GM23338 (cell line): ENCODE measurements around the gene HAUS2.
"Not testable (repeated sequence)": the region's sequence is repeated elsewhere in the genome, so short reads cannot be mapped to it uniquely, and the experiment has no call there.

ENCODE experiments used
- CREB1 ChIP-seq: fragments of 250-450 bp; sonication (Bioruptor Pico); IDR thresholded peaks from 2 replicates; pipeline ENCODE4 v1.5.0; 2020; ENCODE audit warnings: low read depth, mild to moderate bottlenecking, moderate library complexity
- CTCF ChIP-seq, 2 experiments: fragments of 200-600 bp in 1 of 2; sonication (generic) in 1 of 2; conservative IDR thresholded peaks; 2 replicates each; pipeline versions ENCODE4 v1.5.1 to v1.6.1; 2016 to 2017; ENCODE audit warnings: antibody characterized with exemption in 2 of 2, low read depth in 2 of 2, mild to moderate bottlenecking in 2 of 2, moderate library complexity in 1 of 2
- ETS1 ChIP-seq: IDR thresholded peaks from 2 replicates; pipeline ENCODE4 v1.6.1; 2016; ENCODE audit warnings: antibody characterized with exemption
- EZH2 ChIP-seq: fragments of 200-600 bp; sonication (generic); IDR thresholded peaks from one replicate; pipeline ENCODE4 v1.8.0; 2017; ENCODE audit warnings: antibody characterized with exemption, mild to moderate bottlenecking, low read depth; ENCODE audit not compliant: unreplicated experiment
- EZH2phosphoT487 ChIP-seq: fragments of 200-600 bp; sonication (generic); IDR thresholded peaks from one replicate; pipeline ENCODE4 v1.8.1; 2018; ENCODE audit warnings: antibody characterized with exemption; ENCODE audit not compliant: unreplicated experiment
- JUNB ChIP-seq: IDR thresholded peaks from one replicate; pipeline ENCODE4 v1.6.1; 2016; ENCODE audit warnings: antibody characterized with exemption; ENCODE audit not compliant: unreplicated experiment
- NANOG ChIP-seq: IDR thresholded peaks from 2 replicates; pipeline ENCODE4 v1.6.1; 2016; ENCODE audit warnings: antibody characterized with exemption, borderline replicate concordance
- POLR2AphosphoS5 ChIP-seq: IDR thresholded peaks from 2 replicates; pipeline ENCODE4 v1.6.1; 2016; ENCODE audit warnings: antibody characterized with exemption, low read depth
- REST ChIP-seq: IDR thresholded peaks from one replicate; pipeline ENCODE4 v1.6.1; 2018; ENCODE audit warnings: antibody characterized with exemption; ENCODE audit not compliant: unreplicated experiment
- STAT1 ChIP-seq: IDR thresholded peaks from one replicate; pipeline ENCODE4 v1.6.1; 2016; ENCODE audit warnings: antibody characterized with exemption; ENCODE audit not compliant: unreplicated experiment
- ZNF114 ChIP-seq: fragments of 250-450 bp; sonication (Bioruptor Pico); IDR thresholded peaks from 2 replicates; pipeline ENCODE4 v1.5.0; 2020; ENCODE audit warnings: mild to moderate bottlenecking, moderate library complexity
- ZNF331 ChIP-seq: fragments of 250-450 bp; sonication (Bioruptor Pico); IDR thresholded peaks from 2 replicates; pipeline ENCODE4 v1.5.0; 2020; ENCODE audit warnings: low read depth, mild to moderate bottlenecking, moderate library complexity
- ZNF462 ChIP-seq: fragments of 250-450 bp; sonication (Bioruptor Pico); IDR thresholded peaks from 2 replicates; pipeline ENCODE4 v1.5.0; 2020; ENCODE audit warnings: mild to moderate bottlenecking, moderate library complexity

GRCh38 chr15:42601316-42601715 lies 52.7 kb downstream of the HAUS2 start:
- not testable (repeated sequence) for TF ChIP-seq POLR2AphosphoS5; CTCF (conservative IDR thresholded peaks at IDR 0.05; ENCODE audit: low read depth in 2 of 2); EZH2phosphoT487; EZH2; REST; NANOG; ETS1; CREB1 (CRISPR knock-in tag); ZNF114; ZNF331; JUNB; STAT1; ZNF462
